PC-9 (cell line): Measurements from ENCODE around the gene SCAP. TPM values are rescaled to one million over a fixed set of nuclear protein-coding genes. Genes with fewer than 3 reads are reported as not detected.

Source experiments
- BruUV-seq: library from RNA; stranded (reverse); fragments of 400-500 nt; replicated peaks from 2 replicates; lab custom pipeline; 2021; lab: Mats Ljungman, UMichigan
- CTCF ChIA-PET: fragments of 300-600 bp; sonication (Branson Sonifier 250); formaldehyde crosslinking; loops from one replicate; lab custom pipeline; 2022; ENCODE audit warnings: antibody characterized with exemption; lab: Charles Lee
- POLR2A ChIA-PET: fragments of 300-600 bp; sonication (Branson Sonifier 250); formaldehyde crosslinking; loops from one replicate; lab custom pipeline; 2022; ENCODE audit warnings: antibody characterized with exemption; ENCODE audit not compliant: unreplicated experiment; lab: Charles Lee
- DNase-seq, 2 experiments: peaks; one replicate each; pipeline versions ENCODE4 v3.0.0 to v3.0.0-alpha.2; 2015 to 2022; ENCODE audit warnings: mixed read lengths in 1 of 2
- H2AFZ ChIP-seq: fragments of 200-600 bp; sonication (generic); 2 replicates; pipeline ENCODE4 v1.8.1; 2017; ENCODE audit warnings: antibody characterized with exemption
- H3F3A ChIP-seq: fragments of 200-600 bp; sonication (generic); 2 replicates; pipeline ENCODE4 v1.8.1; 2017; ENCODE audit warnings: antibody characterized with exemption, mild to moderate bottlenecking, low read depth; ENCODE audit not compliant: insufficient read depth
- H3K27ac ChIP-seq: fragments of 200-600 bp; sonication (generic); 2 replicates; pipeline ENCODE4 v1.6.1; 2016; ENCODE audit warnings: mixed run types
- H3K27me3 ChIP-seq: fragments of 200-600 bp; sonication (generic); 2 replicates; pipeline ENCODE4 v1.6.1; 2016; ENCODE audit warnings: low read depth, mixed run types; ENCODE audit not compliant: insufficient read depth
- H3K36me3 ChIP-seq: fragments of 200-600 bp; sonication (generic); 2 replicates; pipeline ENCODE4 v1.6.1; 2016; ENCODE audit warnings: low read depth, mixed run types
- H3K4me1 ChIP-seq: fragments of 200-600 bp; sonication (generic); replicated peaks from 2 replicates; pipeline ENCODE4 v1.6.1; 2016; ENCODE audit warnings: mixed run types; ENCODE audit not compliant: insufficient read depth
- H3K4me2 ChIP-seq: fragments of 200-600 bp; sonication (generic); 2 replicates; pipeline ENCODE4 v1.6.1; 2017; ENCODE audit warnings: mixed run types
- H3K4me3 ChIP-seq: fragments of 200-600 bp; sonication (generic); 2 replicates; pipeline ENCODE4 v1.6.1; 2016; ENCODE audit warnings: mixed run types
- H3K79me2 ChIP-seq: fragments of 200-600 bp; sonication (generic); 2 replicates; pipeline ENCODE4 v1.6.1; 2017; ENCODE audit warnings: low read depth, mixed run types
- H3K9me2 ChIP-seq: fragments of 200-600 bp; sonication (generic); 2 replicates; pipeline ENCODE4 v1.8.1; 2017; ENCODE audit warnings: mild to moderate bottlenecking; ENCODE audit not compliant: insufficient read depth
- H3K9me3 ChIP-seq: fragments of 200-600 bp; sonication (generic); 2 replicates; pipeline ENCODE4 v1.8.1; 2016; ENCODE audit warnings: low read depth; ENCODE audit not compliant: insufficient read depth
- H4K20me1 ChIP-seq: fragments of 200-600 bp; sonication (generic); 2 replicates; pipeline ENCODE4 v1.8.1; 2017; ENCODE audit not compliant: insufficient read depth
- CTCF ChIP-seq: fragments of 200-600 bp; sonication (generic); conservative IDR thresholded peaks from 2 replicates; pipeline ENCODE4 v1.6.1; 2017; ENCODE audit warnings: mixed run types, antibody characterized with exemption, mild to moderate bottlenecking, moderate library complexity
- EZH2 ChIP-seq: fragments of 200-600 bp; sonication (generic); IDR thresholded peaks from 2 replicates; pipeline ENCODE4 v1.8.0; 2017; ENCODE audit warnings: antibody characterized with exemption, low read depth
- intact Hi-C: fragments of 100-400 bp; cut with micrococcal nuclease; formaldehyde crosslinking; loops from one replicate; pipeline ENCODE4 v1.10.0; 2022; ENCODE audit not compliant: unreplicated experiment
- total RNA-seq: library from RNA; stranded (reverse); gene quantifications from 2 replicates; pipeline ENCODE4 v1.2.3, GENCODE V29; 2021

Gene SCAP
- total RNA-seq, 1 experiment from 2014 or later: 71.5 TPM

DNA sequence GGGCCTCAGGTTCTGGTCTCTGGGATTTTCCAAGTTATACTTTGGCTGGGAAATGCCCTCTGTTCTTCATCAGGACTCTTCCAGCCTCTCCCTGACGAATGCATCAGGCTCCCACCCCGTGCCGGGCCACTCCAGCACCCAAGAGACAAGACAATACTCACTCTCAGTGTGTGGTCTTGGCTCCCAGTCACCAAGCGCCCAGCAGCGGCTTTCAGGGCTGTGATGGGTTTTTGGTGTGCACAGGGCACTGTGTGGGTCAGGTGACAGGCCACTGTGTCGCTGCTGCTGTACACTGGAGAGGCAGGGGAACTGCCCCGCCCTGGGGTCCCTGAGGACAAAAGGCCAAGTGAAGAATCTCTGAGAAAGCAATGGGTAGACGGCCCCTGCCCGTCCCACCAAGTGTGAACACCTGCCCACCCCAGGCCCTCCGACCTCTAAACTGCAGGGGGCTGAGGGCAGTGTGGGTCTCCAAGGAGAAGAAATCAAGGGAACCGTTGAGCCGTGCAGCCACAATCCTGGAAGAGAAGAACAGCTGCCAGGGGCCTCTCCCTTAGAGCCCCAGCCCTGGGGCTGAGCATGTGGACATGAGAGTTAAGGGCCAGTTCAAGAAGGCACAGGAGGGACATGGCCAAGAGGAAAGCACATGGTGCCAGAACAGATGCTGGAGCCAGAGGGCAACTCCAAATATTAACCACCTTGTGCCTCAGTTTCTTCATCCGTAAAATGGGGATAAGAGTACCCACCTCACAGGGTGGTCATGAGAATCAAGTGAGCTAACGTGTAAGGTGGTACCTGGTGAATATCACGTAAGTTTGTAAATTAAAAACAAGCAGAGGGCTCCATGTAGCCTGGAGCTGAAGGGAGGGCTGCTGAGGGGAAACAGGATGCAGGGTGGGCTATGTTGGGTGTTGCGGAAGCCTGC, 60.8 kb downstream of the SCAP start:
- H3K79me2 ChIP-seq: no peaks in the 10 kb centered on the region
- no peak overlapping the region for H3K27ac ChIP-seq
- H3F3A ChIP-seq: peaks cover 4% of the 10 kb centered on the region; the same call in 1 of the 2 replicates
- no peak for DNase-seq
- H3K36me3 ChIP-seq: no peaks in the 10 kb centered on the region
- no peak for TF ChIP-seq EZH2
- no peak for TF ChIP-seq CTCF
- H3K27me3 ChIP-seq: no peaks in the 10 kb centered on the region
- no peaks in the 10 kb centered on the region for H3K9me2 ChIP-seq
- BruUV-seq: no TSS peak
- intact Hi-C loops: no loop called here
- CTCF ChIA-PET: no interaction called here
- H2AFZ ChIP-seq: no peak overlapping the region
- no peaks in the 10 kb centered on the region for H4K20me1 ChIP-seq
- no peak overlapping the region for H3K4me3 ChIP-seq
- no peak overlapping the region for H3K4me2 ChIP-seq
- no peaks in the 10 kb centered on the region for H3K4me1 ChIP-seq
- POLR2A ChIA-PET: no interaction called here
- no peaks in the 10 kb centered on the region for H3K9me3 ChIP-seq

GRCh38 chr3:47414161-47414564, 61.6 kb downstream of the SCAP start:
- Histone ChIP-seq H3K4me3 (no peak overlapping the region), H3K9me3 (no peaks in the 10 kb centered on the region), H3K36me3 (no peaks in the 10 kb centered on the region), H3K79me2 (no peaks in the 10 kb centered on the region), H3K27ac (no peak overlapping the region), H3K4me1 (no peaks in the 10 kb centered on the region), H3F3A (peaks cover 4% of the 10 kb centered on the region; the same call in 1 of the 2 replicates), H3K9me2 (no peaks in the 10 kb centered on the region), H4K20me1 (no peaks in the 10 kb centered on the region), H2AFZ (no peak overlapping the region), H3K27me3 (no peaks in the 10 kb centered on the region), H3K4me2 (no peak overlapping the region)
- TF ChIP-seq CTCF: no peak
- TF ChIP-seq EZH2: no peak
- intact Hi-C loops: no loop called here
- CTCF ChIA-PET: no interaction called here
- POLR2A ChIA-PET: interaction anchor here (0.6 kb wide), 2 partner anchors 56 to 73 kb away, joined by 3 to 5 read pairs; no protein-coding TSS in a partner anchor
- BruUV-seq: no TSS peak
- DNase-seq: no peak

- POLR2A ChIA-PET: interaction anchor here (0.6 kb wide), 2 partner anchors 56 to 73 kb away, joined by 3 to 5 read pairs; no protein-coding TSS in a partner anchor
- CTCF ChIA-PET: no interaction called here
These were observed 62.0 kb downstream of the SCAP start for GRCh38 chr3:47413751-47414150.

More at GRCh38 chr3:47413751-47414150, 62.0 kb downstream of the SCAP start:
- no peaks in the 10 kb centered on the region for H3K36me3 ChIP-seq
- BruUV-seq: no TSS peak
- intact Hi-C loops: no loop called here
- TF ChIP-seq EZH2 (no peak), CTCF (no peak)
- DNase-seq: no peak
- H3K27ac ChIP-seq: no peak overlapping the region
- H3F3A ChIP-seq: peaks cover 4% of the 10 kb centered on the region; the same call in 1 of the 2 replicates
- H2AFZ ChIP-seq: no peak overlapping the region
- no peaks in the 10 kb centered on the region for H3K9me3 ChIP-seq
- H3K27me3 ChIP-seq: no peaks in the 10 kb centered on the region
- H3K4me1 ChIP-seq: no peaks in the 10 kb centered on the region
- H3K9me2 ChIP-seq: no peaks in the 10 kb centered on the region
- H4K20me1 ChIP-seq: no peaks in the 10 kb centered on the region
- H3K79me2 ChIP-seq: no peaks in the 10 kb centered on the region
- H3K4me3 ChIP-seq: no peak overlapping the region
- H3K4me2 ChIP-seq: no peak overlapping the region
